Activated CD4-positive, alpha-beta memory T cell treated with anti-CD3 and anti-CD28 coated beads for 36 hours (primary cell): ENCODE data around the gene CCR7. TPM values are rescaled to one million over a fixed set of nuclear protein-coding genes. Genes with fewer than 3 reads are reported as not detected.

ENCODE experiments used
- CTCF ChIA-PET: fragments of 350-600 bp; sonication (Branson Sonifier 250); formaldehyde crosslinking; loops from one replicate; lab custom pipeline; 2021; ENCODE audit warnings: antibody characterized with exemption, inconsistent platforms; lab: Charles Lee
- POLR2A ChIA-PET: fragments of 350-600 bp; sonication (Branson Sonifier 250); formaldehyde crosslinking; loops from one replicate; lab custom pipeline; 2021; ENCODE audit warnings: antibody characterized with exemption; lab: Charles Lee
- DNase-seq: peaks from one replicate; pipeline ENCODE4 v3.0.0-alpha.2; 2020
- H3K27ac Mint-ChIP-seq: one replicate; pipeline ENCODE4 v1.8.0; 2021; ENCODE audit warnings: mixed read lengths
- H3K27me3 Mint-ChIP-seq: one replicate; pipeline ENCODE4 v1.8.0; 2021; ENCODE audit warnings: mixed read lengths
- H3K36me3 Mint-ChIP-seq: one replicate; pipeline ENCODE4 v1.8.0; 2021; ENCODE audit warnings: mixed read lengths
- H3K4me1 Mint-ChIP-seq: one replicate; pipeline ENCODE4 v1.8.0; 2021; ENCODE audit warnings: low read depth, mixed read lengths
- H3K4me3 Mint-ChIP-seq: one replicate; pipeline ENCODE4 v1.8.0; 2021; ENCODE audit warnings: mild to moderate bottlenecking, mixed read lengths
- H3K9me3 Mint-ChIP-seq: one replicate; pipeline ENCODE4 v1.8.0; 2021; ENCODE audit warnings: mixed read lengths
- intact Hi-C: fragments of 100-400 bp; cut with micrococcal nuclease; formaldehyde crosslinking; loops from one replicate; pipeline ENCODE4 v1.15.1; 2023
- total RNA-seq, 2 experiments: library from RNA; stranded (reverse); gene quantifications; one replicate each; pipeline ENCODE4 v1.2.3, GENCODE V29; 2021

The CCR7 gene
- total RNA-seq, 2 experiments from 2014 or later = 137 to 145 TPM

DNA sequence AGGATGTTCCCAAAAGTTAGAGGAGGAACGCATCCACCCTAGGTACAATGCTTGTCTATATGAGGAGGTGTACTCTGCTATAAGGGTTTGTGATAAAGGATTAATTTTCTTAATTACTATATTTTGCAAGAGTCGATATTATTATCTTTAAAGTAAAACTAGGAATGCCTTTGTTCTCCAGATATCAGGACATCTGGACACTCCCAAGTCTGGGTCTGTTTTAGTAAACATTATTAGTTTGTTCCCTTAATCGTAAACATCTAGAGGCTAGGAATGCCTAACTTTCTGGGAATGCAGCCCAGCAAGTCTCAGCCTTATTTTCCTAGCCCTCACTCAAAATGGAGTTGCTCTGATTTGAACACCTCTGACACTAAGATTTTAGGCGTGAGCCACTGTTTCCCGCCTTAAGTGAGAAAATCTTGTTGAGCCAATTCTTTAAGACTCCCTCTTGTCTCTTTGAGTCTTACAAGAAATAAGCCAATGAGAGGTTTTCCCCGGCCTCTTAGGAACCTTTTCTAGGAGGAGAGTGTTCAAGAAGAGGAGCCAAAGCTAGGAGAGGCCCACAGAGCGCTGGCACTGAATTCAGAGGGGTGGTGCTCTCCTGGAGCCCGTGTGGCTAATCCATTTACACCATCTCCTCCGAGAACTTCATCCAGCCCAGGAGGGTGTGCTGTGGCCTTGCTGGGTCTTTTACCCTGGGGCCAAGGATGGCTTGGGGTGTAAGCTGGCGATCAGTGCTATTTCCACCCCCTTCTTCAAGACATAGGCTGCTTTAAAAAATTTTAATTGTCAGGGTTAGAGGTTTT, 41.5 kb upstream of the CCR7 start:
- CTCF ChIA-PET = interaction anchor here (1.3 to 4.3 kb wide), 4 partner anchors 9 to 47 kb away, joined by 4 to 24 read pairs (median 8); no protein-coding TSS in a partner anchor

DNA sequence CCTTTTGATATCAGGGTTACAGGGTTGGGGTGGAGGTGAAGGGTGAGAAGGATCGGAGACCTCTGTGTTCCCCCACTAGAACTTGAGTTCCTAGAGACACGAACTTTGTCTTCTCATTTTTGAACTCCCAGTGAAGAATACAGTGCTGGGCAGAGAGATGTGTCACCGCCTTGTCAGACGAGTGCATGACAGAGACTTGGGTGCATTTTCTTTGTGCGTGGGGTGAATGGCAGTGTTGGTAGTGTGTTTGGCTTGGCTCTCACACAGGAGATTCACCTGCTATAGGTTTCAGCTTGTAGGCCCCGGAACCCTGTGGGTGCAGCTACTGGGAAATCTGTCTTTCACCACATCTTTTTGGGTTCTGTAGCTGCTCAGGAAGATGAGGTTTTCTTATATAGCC, 40.0 kb upstream of the CCR7 start:
- POLR2A ChIA-PET = interaction anchor here (1.0 to 5.0 kb wide), 4 partner anchors 9 to 65 kb away, joined by 3 to 166 read pairs (median 22); partner anchors contain the start of gene CCR7
- H3K36me3 Mint-ChIP-seq = peaks cover 2% of the 10 kb centered on the region
- H3K27ac Mint-ChIP-seq = peak overlapping the region; percentile 87
- H3K4me3 Mint-ChIP-seq = peak overlapping the region; percentile 10
- no peaks in the 10 kb centered on the region for H3K27me3 Mint-ChIP-seq
- H3K4me1 Mint-ChIP-seq = peaks cover 98% of the 10 kb centered on the region
- peak; percentile 89 for DNase-seq
- intact Hi-C loops = loop anchor here (5.0 kb wide), 1 partner anchor 288 kb away; no protein-coding TSS in a partner anchor
- no peaks in the 10 kb centered on the region for H3K9me3 Mint-ChIP-seq
- CTCF ChIA-PET = interaction anchor here (1.0 to 4.8 kb wide), 4 partner anchors 10 to 53 kb away, joined by 4 to 90 read pairs (median 26); no protein-coding TSS in a partner anchor

More for the DNA sequence above, 41.5 kb upstream of the CCR7 start:
- Mint-ChIP-seq H3K27me3 (no peaks in the 10 kb centered on the region), H3K4me1 (peaks cover 97% of the 10 kb centered on the region), H3K36me3 (no peaks in the 10 kb centered on the region), H3K27ac (peak overlapping the region; percentile 78), H3K9me3 (no peaks in the 10 kb centered on the region), H3K4me3 (no peak overlapping the region)
- POLR2A ChIA-PET = interaction anchor here (0.6 to 10.0 kb wide), 3 partner anchors 8 to 50 kb away, joined by 3 to 169 read pairs (median 13); partner anchors contain the start of gene CCR7
- intact Hi-C loops = loop anchor here (5.0 kb wide), 1 partner anchor 289 kb away; no protein-coding TSS in a partner anchor
- DNase-seq = no peak

DNA sequence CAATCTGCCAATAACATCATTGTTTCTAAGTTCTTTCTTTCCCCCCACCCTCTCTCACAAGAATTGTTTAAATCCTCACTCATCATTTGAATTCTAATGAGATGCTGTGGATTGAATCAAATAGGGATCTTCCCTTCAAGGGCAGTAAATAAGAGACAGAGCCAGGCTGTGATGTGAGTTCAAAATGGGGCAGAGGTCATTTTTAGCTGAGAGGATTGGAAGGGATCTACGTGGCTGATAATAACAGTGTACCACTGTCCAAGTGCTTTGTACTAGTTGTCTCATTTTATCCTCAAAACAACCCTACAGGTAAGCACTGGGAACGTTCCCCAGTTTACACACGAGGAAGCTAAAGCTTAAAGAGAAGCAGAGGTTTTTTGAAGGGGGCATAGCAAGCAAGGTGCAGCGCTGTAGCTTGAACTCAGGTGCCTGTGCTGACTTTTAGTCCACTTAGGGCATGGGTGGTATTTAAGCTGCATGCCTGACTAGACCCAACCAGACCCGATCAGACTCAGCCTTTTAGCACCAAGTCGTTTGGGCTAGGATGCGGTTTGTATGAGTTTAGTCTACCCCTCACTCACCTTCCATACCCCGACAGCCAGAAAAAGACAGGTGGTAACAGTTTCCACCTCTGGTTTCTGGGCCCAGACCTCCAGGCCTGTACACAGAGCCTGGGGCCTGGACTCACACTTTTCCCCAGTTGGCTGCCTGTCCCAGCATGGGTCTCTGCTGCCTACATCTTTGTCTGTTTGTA, 39.2 kb upstream of the CCR7 start:
- CTCF ChIA-PET = interaction anchor here (1.0 to 4.8 kb wide), 4 partner anchors 11 to 53 kb away, joined by 4 to 90 read pairs (median 26); no protein-coding TSS in a partner anchor

DNA sequence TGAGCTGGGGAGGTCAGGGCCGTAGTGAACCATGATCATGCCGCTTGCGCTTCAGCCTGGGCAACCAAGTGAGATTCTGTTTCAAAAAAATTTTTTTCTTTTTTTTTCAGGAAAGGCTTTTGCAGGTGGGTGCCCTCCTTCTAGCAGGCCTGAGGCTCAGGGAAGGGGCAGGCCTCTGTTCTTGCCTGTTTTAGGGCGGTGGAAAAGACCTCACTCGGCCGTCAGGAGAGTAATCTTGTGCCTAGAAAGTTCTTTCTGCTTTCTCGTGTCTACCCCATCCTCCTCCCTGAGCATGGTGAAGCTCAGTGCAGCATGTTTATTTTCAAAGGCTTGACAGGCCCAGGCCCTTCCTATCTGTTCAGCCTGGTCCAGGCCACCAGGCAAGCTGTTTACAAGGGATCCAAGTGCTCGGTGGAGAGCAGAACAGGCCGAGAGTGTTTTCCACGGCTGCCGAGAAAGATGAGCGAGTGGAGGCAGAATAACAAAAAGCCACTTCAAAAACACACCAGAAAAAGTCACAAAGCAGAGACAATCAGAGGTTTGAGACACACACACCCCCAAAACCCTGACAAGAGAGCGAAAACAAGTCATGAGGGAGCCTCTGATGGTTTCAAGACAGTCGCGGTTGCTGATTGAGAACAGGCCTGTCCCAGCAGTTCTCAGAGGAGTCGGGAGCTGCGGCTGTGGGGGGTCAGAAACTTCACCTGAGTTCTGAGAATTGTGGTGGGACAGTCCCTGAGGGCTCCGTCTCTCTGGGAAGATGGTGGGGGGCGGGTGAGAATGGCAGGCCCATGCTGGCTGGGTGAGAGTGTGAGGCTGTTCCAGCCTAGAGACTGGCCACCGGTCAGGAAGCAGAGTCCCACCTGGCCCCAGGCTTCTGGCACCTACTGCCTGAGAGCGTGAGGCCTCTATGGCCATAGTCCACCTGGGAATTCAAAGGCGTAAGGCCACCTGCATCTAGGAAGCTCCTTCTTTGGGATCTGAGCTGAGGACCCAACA, 37.5 kb upstream of the CCR7 start:
- peak overlapping the region; percentile 99 for H3K27ac Mint-ChIP-seq
- H3K4me3 Mint-ChIP-seq = peak overlapping the region; percentile 68
- ChIA-PET CTCF (interaction anchor here (0.5 to 4.8 kb wide), 8 partner anchors 13 to 245 kb away, joined by 3 to 90 read pairs (median 5); no protein-coding TSS in a partner anchor), POLR2A (interaction anchor here (0.6 to 5.0 kb wide), 12 partner anchors 12 to 158 kb away, joined by 3 to 166 read pairs (median 4); partner anchors contain the start of genes CCR7 and SMARCE1)
- DNase-seq = peak; percentile 89
- H3K4me1 Mint-ChIP-seq = peaks cover 99% of the 10 kb centered on the region
- intact Hi-C loops = no loop called here
- no peaks in the 10 kb centered on the region for H3K27me3 Mint-ChIP-seq
- H3K36me3 Mint-ChIP-seq = peaks cover 2% of the 10 kb centered on the region
- no peaks in the 10 kb centered on the region for H3K9me3 Mint-ChIP-seq

More for the DNA sequence above, 39.2 kb upstream of the CCR7 start:
- H3K4me1 Mint-ChIP-seq = peaks cover 99% of the 10 kb centered on the region
- peak overlapping the region; percentile 87 for H3K27ac Mint-ChIP-seq
- H3K4me3 Mint-ChIP-seq = peak overlapping the region; percentile 10
- intact Hi-C loops = loop anchor here (5.0 kb wide), 1 partner anchor 287 kb away; no protein-coding TSS in a partner anchor
- no peak for DNase-seq
- H3K27me3 Mint-ChIP-seq = no peaks in the 10 kb centered on the region
- peaks cover 2% of the 10 kb centered on the region for H3K36me3 Mint-ChIP-seq
- H3K9me3 Mint-ChIP-seq = no peaks in the 10 kb centered on the region
- POLR2A ChIA-PET = interaction anchor here (0.8 to 5.0 kb wide), 7 partner anchors 10 to 64 kb away, joined by 3 to 166 read pairs (median 5); partner anchors contain the start of genes CCR7 and SMARCE1

DNA sequence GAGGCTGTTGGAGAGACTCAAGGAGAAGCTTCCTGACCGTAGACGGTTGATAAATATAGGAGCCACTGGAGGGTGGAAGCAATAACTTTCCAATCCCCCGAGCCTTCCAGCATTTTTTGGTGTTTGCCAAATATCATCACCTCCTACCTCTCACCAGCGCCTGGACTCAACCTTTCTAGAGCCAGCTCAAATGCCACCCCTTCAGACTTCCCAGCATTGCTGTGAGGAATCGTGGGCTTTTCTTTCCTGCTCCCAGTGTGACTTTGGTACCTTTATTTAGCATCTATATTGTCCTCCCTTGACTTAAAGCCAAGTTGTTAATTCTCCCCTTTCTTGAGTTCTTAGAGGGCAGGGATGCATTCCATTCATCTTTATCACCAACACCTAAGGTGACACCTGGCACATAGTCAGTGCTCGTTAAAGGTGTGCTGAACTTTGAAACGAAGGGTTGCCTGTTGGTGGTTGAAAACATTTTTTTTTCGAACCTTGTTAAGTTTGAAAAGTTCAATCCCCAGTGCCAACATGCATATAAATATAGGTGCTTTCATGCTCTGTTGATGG, 35.3 kb upstream of the CCR7 start:
- Mint-ChIP-seq H3K4me1 (peaks cover 98% of the 10 kb centered on the region), H3K36me3 (peaks cover 8% of the 10 kb centered on the region), H3K27me3 (no peaks in the 10 kb centered on the region), H3K9me3 (peaks cover 3% of the 10 kb centered on the region), H3K27ac (peak overlapping the region; percentile 35), H3K4me3 (no peak overlapping the region)
- DNase-seq = no peak
- POLR2A ChIA-PET = interaction anchor here (0.8 to 1.4 kb wide), 3 partner anchors 38 to 40 kb away, joined by 3 to 4 read pairs (median 4); no protein-coding TSS in a partner anchor
- CTCF ChIA-PET = interaction anchor here (0.7 to 1.3 kb wide), 3 partner anchors 37 to 40 kb away, joined by 3 to 7 read pairs (median 3); no protein-coding TSS in a partner anchor
- intact Hi-C loops = no loop called here

- Mint-ChIP-seq H3K9me3 (peaks cover 3% of the 10 kb centered on the region), H3K27ac (peak overlapping the region; percentile 94), H3K27me3 (no peaks in the 10 kb centered on the region), H3K4me3 (peak overlapping the region; percentile 43), H3K36me3 (peaks cover 8% of the 10 kb centered on the region), H3K4me1 (peaks cover 91% of the 10 kb centered on the region)
- ChIA-PET POLR2A (interaction anchor here (1.2 to 2.8 kb wide), 4 partner anchors 9 to 38 kb away, joined by 4 to 62 read pairs (median 8); partner anchors contain the start of gene CCR7), CTCF (interaction anchor here (1.2 to 3.3 kb wide), 3 partner anchors 17 to 39 kb away, joined by 3 to 13 read pairs (median 7); no protein-coding TSS in a partner anchor)
- no peak for DNase-seq
- intact Hi-C loops = loop anchor here (1.0 to 2.0 kb wide), 7 partner anchors 9 to 119 kb away; no protein-coding TSS in a partner anchor
Observed at GRCh38 chr17:40599468-40599763, 34.1 kb upstream of the CCR7 start.

DNA sequence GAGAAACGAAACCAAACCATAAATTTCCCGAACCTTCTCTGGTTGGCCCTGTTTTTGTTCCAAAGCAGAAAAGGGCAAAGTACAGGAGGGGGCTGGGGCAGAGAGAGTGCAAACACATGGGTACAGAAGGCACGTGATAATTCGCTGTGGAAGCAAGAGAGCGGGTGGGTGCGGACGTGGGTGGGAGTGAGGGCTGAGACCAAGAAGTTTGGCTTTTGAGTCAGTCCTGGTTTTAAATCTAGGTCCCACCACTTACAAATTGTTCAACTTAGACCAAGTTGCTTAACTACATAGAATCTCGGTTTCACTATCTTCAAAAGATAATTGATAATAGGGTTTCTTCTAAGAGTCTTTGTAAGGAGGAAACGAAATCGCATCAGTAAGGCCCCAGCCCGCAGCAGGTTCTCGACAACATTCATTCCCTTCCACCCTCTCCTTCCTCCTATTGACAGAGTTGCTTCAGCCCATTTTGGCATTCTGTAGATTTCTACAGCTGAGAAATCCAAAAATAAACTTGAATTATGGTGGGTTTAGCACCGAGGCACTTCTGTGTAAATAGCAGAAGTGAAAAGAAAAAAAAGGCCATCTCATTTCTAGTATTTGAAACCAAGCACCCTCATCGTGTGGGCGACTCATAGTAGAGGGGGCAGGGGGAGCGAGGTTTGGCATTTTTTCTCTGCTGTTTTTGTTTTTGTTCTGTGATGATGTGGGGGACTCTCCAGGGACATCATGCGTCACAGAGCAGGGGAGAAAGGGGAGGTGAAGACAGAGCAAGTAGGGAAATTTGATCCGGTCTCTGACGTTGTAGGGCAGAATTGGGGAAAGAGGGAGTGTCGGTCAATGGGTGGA, 33.6 kb upstream of the CCR7 start:
- Mint-ChIP-seq H3K27me3 (no peaks in the 10 kb centered on the region), H3K27ac (peak overlapping the region; percentile 94), H3K36me3 (peaks cover 8% of the 10 kb centered on the region), H3K4me3 (peak overlapping the region; percentile 43), H3K9me3 (peaks cover 3% of the 10 kb centered on the region), H3K4me1 (peaks cover 86% of the 10 kb centered on the region)
- ChIA-PET POLR2A (interaction anchor here (2.0 to 2.8 kb wide), 2 partner anchors 9 to 36 kb away, joined by 13 to 62 read pairs; partner anchors contain the start of gene CCR7), CTCF (interaction anchor here (1.1 to 3.6 kb wide), 4 partner anchors 17 to 1090 kb away, joined by 3 to 47 read pairs (median 8); partner anchors contain the start of genes CCR7 and EIF1)
- DNase-seq = peak; percentile 91
- intact Hi-C loops = loop anchor here (1.0 to 2.0 kb wide), 8 partner anchors 9 to 118 kb away; partner anchors contain the start of gene CCR7

DNA sequence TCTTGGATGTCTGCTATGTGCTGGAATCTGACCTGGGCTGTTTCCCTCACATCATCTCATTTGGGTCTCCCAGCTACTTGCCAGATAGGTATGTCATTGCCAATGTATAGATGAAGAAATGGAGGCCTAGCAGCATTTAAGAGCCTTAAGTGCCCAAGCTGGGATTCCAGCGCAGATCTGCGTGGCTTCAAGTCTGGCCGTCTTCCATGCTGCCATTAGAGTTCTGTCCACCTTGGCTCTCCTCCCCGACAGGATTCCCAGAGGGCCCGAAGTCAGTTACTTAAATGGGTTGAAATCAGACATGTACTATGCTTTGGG, 33.0 kb upstream of the CCR7 start:
- ChIA-PET CTCF (interaction anchor here (0.8 to 3.6 kb wide), 6 partner anchors 18 to 1090 kb away, joined by 3 to 47 read pairs (median 5); partner anchors contain the start of genes CCR7 and EIF1), POLR2A (interaction anchor here (0.7 to 2.8 kb wide), 6 partner anchors 10 to 36 kb away, joined by 3 to 62 read pairs (median 4); partner anchors contain the start of gene CCR7)
- no peaks in the 10 kb centered on the region for H3K27me3 Mint-ChIP-seq
- H3K4me1 Mint-ChIP-seq = peaks cover 81% of the 10 kb centered on the region
- H3K27ac Mint-ChIP-seq = peak overlapping the region; percentile 94
- DNase-seq = no peak
- peak overlapping the region; percentile 43 for H3K4me3 Mint-ChIP-seq
- H3K9me3 Mint-ChIP-seq = peaks cover 3% of the 10 kb centered on the region
- H3K36me3 Mint-ChIP-seq = peaks cover 8% of the 10 kb centered on the region
- intact Hi-C loops = loop anchor here (1.0 to 2.0 kb wide), 4 partner anchors 15 to 117 kb away; partner anchors contain the start of gene CCR7
